SIG-M5 treated with dmso at 0.1 percent for 504 hours (cell line): ENCODE measurements around the gene GPX2.
A peak's percentile ranks its signal among the peaks of the same experiment; 100 is the strongest.

Source experiments
- DNase-seq: peaks from one replicate; lab custom pipeline; 2025; ENCODE audit not compliant: unreplicated experiment; lab: John Stamatoyannopoulos, UW

The GPX2 gene

GRCh38 chr14:64940336-64940910 is 2.1 kb downstream of the GPX2 start:
- no peak for DNase-seq

DNA sequence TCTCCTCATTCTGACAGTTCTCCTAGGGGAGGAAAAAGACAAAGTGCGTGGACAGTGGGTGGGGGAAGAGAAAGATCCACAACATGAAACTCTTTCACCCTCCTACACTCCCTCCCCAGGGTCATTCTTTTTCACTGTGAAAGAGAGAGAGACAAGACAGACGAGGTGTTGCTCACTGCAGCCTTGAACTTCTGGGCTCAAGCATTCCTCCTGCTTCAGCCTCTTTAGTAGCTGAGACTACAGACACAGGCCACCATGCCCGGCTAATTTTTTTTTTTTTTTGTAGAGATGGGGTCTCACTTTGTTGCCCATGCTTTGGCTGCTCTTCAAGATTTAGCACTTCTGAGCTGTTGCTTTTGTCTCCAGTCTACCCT is 2.7 kb downstream of the GPX2 start:
- DNase-seq, result no peak

- no peak for DNase-seq
These were observed 3.4 kb downstream of the GPX2 start for GRCh38 chr14:64938972-64939816.

- no peak for DNase-seq
These were observed 4.7 kb downstream of the GPX2 start for GRCh38 chr14:64937821-64938193.

DNA sequence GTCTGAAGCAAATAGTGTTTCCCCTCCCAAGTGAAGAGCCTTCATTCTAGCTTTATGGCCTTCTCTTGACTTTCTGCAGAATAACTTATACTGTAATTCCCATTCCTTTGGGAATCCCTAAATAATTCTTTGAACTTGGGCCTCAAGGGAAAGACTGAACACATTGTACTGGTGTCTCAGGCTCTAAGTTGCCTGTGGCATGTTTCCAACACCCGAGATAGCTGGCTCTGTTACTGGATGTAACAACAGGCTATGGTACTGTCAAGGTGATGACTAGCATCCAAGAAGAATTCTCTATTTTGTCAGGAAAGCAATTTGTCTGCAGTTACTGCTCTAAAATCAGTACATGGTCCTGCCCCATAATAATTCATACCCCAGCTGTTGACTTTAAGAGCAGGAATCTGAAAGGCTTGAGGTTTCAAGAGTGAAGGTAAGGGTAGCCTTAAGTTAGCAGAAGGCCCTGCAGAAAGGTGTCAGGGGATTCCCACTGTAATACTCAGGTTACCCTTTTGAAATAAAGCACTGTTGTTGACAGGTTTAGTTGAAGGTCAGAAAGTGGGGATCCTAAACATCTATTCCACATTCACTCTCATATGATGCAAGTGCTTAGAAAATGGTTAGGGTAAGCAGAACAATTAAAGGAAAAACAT is 5.2 kb downstream of the GPX2 start:
- no peak for DNase-seq

GRCh38 chr14:64935508-64935907 is 7.0 kb downstream of the GPX2 start:
- no peak for DNase-seq

DNA sequence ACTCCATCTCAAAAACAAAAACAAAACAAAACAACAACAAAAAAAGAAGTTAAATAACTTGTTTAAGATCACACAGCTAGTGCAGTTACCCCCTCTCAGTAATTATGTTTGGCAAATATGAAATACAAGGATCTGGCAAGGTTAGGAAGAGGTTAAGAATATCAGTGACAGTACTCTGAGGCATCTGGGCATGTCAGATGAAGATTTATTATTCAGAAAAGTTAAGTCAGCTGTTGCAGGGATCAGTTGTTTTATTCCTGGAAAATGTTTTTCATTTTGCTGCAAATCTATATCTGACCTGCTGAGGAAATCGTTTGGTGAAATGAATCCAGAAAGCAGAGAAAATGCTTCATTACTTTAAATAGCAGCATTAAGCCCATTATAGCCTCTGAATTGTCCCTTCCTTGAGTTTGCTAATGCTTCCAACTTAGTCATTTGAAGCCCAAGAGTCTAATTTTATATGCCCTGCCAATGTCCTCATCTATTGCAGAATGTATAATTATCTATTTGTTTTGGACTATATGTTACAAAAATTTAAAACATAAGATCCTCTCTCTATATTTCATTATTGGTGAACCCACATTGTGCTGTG is 8.1 kb downstream of the GPX2 start:
- DNase-seq, result no peak

GRCh38 chr14:64932231-64932630 is 10.3 kb downstream of the GPX2 start:
- no peak for DNase-seq

- no peak for DNase-seq
These were observed 11.4 kb downstream of the GPX2 start for GRCh38 chr14:64931123-64931522.

GRCh38 chr14:64930085-64930843 is 12.3 kb downstream of the GPX2 start:
- DNase-seq, result no peak

- DNase-seq, result no peak
These were observed 13.6 kb downstream of the GPX2 start for GRCh38 chr14:64929014-64929359.

- DNase-seq, result no peak
These were observed 14.1 kb downstream of the GPX2 start for GRCh38 chr14:64928239-64929013.

GRCh38 chr14:64927031-64927430 is 15.5 kb downstream of the GPX2 start:
- DNase-seq, result no peak

DNA sequence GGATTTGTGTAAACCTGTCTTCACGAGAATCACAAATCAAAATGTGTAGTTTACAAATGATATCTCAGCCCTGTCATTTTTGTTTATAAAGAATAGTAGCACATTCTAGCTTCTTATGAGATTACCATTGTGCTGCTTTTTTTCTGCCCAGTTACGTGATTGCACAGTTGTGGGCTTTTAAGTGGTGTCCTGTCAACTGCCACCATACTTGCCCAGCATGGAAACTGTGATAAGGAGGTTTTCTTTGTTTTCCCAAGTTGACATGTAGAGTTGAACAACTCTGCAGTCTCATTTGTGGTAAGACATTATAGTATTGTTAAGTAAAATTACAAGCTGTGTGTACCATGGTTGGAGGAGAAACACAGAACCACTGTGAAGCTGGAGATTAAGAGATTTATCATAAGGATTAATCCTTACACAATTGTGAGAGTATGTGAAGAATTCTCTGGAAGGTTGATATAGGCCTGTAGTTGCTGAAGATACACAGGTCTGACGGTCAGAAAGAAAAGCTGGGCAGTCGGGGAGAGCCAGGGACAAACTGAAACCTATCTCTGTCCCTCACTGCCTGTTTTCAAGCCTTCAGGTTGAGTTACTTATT is 16.0 kb downstream of the GPX2 start:
- no peak for DNase-seq

- DNase-seq, result no peak
These were observed 19.5 kb downstream of the GPX2 start for GRCh38 chr14:64923015-64923414.

- DNase-seq, result no peak
These were observed 22.1 kb downstream of the GPX2 start for GRCh38 chr14:64920465-64920864.

DNA sequence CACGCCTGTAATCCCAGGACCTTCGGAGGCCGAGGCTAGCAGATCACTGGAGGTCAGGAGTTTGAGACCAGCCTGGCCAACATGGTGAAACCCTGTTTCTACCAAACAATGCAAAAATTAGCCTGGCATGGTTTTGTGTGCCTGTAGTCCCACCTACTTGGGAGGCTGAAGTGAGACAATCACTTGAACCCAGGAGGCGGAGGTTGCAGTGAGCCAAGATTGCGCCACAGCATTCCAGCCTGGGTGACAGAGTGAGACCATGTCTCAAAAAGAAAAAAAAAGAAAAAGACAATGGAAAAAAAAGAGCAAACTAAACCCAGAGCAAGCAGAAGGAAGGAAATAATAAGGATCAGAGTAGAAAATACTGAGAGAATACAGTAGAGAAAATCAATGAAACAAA is 22.9 kb downstream of the GPX2 start:
- no peak for DNase-seq

DNA sequence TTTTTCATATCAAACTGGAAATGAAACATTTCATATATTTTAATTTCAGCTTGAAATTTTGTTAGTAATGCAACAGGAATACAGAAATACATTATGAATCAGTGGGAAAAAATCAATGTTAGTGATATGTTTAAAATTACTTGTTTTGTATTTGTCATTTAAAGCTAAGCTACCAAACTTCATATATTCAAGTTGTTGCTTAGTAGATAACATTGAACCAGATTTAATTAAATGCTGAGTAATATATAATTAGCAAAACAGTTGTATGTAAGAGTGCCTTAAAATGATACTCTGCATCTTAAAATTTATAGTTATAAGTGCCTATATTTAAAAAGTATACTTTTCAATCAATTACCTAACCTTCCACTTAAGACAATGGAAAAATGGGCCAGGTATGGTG is 23.3 kb downstream of the GPX2 start:
- DNase-seq, result no peak

DNA sequence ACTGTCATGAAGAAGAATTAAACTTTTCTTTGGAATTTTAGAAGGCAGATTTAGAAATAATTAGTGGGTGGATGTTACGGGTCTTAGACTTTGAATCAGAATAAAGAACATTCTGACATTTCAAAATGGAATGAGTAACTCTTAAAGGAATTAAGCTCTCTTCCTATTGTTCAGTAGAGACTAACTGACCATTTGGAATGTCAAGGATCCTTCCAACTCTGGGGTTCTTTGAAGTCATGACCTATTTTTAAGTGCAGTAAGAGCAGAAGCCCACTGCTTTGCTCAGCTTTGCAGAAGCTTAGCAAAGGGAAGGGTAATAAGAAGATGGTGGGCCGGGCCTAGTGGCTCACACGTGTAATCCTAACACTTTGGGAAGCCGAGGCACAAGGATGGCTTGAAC is 24.3 kb downstream of the GPX2 start:
- DNase-seq, result no peak

- DNase-seq, result peak; percentile 88
These were observed 26.7 kb downstream of the GPX2 start for GRCh38 chr14:64915797-64916196.
